Hindlimb muscle (tissue), 1 donor: ENCODE results near the gene GATD1. TPM values are rescaled to one million over a fixed set of nuclear protein-coding genes. Genes with fewer than 3 reads are reported as not detected.

Experiments used
- DNase-seq: peaks from one replicate; pipeline ENCODE4 v3.0.0-alpha.2; 2013
- polyA plus RNA-seq: library from polyadenylated mRNA; unstranded; fragments of 120-200 nt; gene quantifications from one replicate; pipeline ENCODE4 v1.2.1, GENCODE V29; 2013; ENCODE audit not compliant: insufficient read length

GATD1 gene
- polyA plus RNA-seq, 1 donor, result 57.6 TPM

DNA sequence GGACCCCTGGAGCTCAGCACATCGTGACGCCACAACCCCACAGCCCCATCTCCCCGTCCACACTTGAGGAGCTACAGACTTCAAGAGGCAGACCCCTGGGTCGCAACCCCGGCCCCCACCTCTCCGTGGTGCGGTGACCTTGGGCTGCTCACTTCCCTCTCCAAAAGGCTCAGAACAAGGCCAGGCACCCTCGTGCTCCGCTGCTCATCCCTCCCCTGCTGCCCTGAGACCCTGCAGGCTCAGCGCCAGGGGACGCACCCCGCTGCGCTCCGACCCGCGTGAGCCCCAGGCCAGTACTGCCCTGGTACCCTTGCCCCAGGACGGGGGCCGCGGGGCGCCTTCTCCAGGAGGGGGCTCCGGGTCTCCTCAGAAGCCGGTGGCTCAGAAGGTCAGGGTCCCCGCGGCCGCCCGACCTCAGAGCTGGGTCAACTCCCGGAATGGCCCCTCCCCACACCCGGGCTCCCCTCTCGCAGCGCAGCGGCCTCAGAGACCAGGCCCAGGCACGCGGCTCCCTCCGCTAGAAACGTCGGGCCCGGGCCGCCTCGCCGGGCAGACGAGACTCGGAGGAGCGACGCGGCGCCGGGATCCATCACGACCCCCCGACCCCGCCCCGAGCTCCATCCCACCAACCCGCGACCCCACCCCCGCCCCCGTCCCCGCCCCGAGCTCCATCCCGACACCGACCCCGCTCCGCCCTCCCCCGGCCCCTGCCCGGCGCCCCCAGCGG lies 563 bp downstream of the GATD1 start:
- no peak for DNase-seq

DNA sequence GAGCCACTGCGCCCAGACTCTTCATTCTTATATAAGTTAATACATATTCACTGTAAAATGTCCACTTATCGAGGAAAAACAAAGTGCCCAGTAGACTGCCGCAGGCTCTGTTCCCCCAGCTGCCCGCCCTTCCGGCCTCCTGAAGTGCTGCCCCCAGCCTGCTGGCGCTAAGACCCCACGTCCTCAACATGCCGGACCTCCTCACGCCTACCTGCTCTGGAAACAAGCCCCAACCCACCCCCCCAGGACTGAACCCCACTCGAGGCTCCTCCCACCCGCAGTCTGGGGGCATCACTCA lies 1.1 kb downstream of the GATD1 start:
- DNase-seq, result no peak

DNA sequence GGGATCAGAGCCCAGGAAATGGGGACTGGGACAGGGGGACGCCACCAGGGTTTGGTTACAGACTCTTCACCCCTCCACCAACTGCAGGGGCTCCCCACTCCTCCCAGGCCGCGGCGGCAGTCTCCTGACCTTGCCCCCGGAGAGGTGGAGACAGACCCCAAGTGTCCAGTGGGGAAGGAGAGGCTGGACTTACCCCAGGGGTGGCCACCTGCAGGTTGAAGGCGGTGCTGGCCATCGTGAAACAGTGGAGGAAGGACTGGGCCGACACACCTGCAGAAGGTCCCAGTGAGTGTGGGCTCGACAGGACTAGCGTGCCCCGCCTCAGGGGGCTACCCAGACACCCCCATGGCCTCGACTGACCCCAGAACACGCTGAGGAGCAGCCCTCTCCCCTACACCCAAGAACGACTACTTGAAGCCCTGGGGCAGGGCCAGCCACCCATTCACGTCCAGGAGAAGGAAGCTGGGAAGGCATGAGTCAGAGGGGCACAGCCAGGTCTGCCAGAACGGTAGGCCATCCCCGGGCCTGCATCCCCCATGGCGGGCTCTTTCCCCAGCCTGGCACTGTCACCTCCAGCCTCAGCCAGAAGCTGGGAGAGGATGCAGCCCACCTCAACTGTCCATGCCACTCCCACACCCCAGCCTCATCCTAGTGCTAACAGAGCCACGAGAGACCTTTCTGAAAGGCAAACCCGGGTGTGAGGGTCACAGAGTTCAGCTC lies 2.3 kb downstream of the GATD1 start:
- DNase-seq, result no peak

DNA sequence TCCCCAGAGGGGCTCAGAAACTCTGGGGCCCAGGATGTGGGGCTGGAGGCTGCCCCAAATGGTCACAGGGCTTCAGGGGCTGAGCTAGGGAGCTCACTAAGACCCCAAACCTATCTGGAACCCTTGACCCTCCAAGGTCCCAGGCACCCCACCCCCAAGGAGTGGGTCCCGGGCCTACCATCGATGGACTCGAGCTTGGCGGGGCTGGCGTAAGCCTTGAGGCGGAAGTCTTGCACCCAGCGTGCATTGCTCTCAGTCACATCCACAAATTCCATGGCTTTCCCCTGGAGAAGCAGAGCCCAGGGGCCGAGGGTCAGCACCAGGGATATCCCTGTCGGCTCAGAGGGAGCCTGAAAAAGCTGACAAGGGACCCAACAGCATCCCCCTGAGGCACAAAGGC lies 3.5 kb downstream of the GATD1 start:
- DNase-seq, result no peak

DNA sequence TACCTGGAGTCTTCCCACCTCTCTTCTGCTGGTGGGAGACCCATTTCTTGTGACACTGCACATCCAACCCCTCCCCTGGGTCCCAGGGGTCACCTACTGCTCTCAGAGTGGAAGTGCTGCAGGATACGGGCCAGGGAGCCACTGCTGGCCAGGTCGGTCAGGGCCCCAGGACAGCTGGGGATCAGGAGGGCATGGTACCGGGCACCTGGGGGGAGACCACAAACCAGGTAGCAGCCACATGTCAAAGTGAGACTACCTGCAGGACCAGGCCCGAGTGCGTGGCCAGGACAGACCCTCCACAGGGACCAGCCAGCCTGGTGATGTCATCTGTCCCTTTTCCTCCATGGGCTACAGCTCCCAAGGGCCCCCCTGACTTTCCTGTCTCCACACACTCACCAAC lies 3.9 kb downstream of the GATD1 start:
- DNase-seq, result no peak

DNA sequence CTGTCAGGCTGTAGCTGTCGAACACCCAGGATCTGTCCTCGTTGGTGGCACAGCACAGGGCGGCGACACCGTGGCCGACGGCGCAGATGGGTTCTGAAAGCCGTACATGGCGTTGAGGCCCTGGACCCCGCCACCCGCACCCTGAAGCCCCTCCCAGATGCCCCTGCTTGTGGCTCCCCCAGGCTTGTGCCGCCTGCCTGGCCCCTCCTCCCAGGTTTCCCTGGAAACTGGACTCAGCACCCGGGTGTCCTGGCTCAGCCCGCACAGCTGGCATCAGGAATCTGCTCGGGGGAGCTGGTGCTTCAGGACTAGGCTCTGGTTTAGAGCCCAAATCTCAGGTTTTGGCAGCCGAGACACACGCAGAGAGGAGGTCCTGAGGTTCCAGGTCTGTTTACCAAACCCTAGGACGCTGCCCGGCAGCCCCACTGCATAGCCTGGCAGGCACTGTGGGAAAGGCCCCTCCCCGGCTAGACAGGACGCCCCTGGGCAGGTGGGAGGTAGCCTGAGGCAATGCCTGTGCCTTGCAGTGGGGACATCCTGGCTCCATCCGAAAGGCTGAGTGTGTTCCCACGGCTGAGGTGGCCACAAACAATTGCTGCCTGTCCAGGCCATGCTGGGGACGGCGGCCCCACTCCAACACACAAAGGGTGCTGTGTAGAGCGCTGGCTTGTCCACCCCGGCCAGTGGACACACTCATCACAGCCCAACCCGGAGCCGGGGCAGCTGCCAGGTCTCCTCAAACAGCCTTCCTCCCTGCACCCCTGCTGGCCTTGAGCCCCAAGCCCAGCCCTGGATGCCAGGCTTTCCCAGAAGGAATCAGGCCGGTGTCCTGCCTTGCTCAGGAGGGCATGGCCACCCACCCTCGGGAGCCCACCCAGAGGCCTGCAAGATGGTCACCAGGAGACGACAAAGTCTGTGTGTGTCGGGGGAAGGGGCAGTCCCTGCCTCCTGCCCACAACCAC lies 4.6 kb downstream of the GATD1 start:
- no peak for DNase-seq

DNA sequence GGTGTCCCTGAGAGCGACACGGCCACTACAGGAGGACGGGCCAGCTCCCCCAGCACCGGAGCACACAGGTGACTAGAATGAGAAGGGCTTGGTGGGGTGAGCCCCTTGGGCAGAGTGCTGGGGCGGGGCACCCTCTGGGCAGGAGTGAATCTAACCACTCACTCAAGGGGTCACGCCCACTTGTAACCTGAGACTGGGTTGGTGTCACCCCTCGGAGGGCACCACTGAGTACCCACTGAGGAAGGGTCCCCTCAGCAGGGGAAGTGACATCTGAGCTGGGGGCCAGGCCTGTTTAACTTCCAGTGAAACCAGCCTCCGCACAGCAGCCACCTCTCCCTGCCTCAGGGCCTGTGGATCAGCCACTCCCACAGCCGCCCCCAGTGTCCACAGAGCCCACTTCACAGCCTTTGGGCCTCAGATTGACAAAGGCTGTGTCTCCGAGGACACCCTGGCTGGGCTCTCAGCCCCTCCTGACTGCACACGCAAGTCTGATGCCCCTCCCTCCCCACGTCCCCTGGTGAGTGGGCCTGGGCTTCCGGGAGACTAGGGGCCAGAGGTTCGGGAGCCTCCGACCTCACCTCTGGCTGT lies 5.6 kb downstream of the GATD1 start:
- DNase-seq, result no peak

DNA sequence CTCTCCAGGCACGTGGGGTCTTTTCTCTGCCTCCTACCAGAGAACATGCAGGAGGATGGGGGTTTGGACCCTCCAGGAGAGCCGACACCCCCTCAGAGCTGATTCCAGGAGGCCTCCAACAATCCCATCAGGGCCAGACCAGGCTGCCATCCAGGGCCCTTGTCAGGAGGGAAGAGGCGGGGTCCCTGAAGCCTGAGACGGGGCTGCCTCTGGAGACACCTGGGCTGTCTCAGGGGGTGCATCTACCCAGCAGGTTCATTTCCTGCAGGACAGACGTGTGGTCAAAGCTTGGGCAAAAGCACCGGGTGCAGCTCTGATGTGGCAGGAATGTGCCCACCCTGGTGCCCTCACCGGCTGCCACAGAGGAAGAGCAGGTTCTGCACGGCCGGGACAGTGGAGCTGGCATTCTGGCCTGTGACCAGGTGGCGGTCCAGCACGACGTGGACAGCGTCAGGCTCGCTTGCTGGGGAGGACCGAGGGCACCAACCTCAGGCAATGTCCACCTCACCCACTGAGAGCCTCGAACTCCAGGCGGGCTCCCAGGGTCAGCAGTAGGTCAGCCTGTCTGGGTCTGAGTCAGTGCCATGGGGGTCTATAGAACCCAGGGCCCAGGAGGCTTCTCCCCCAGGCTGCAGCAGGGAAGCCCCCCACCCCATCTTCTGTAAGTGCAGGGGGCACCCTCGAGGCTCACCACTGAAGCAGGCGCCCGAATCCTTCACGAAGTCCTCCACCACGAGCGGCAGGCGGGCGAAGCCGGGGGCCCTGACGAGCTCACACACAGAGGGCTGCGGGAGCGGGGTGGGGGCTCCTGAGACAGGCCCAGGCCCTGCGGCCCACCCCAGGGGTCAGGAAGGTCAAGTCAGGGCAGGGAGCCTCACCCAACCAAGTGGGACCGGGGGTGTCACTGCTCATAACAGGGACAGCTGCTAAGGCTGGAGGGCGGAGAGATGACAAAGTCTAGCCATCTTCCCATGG lies 6.4 kb downstream of the GATD1 start:
- DNase-seq, result no peak

DNA sequence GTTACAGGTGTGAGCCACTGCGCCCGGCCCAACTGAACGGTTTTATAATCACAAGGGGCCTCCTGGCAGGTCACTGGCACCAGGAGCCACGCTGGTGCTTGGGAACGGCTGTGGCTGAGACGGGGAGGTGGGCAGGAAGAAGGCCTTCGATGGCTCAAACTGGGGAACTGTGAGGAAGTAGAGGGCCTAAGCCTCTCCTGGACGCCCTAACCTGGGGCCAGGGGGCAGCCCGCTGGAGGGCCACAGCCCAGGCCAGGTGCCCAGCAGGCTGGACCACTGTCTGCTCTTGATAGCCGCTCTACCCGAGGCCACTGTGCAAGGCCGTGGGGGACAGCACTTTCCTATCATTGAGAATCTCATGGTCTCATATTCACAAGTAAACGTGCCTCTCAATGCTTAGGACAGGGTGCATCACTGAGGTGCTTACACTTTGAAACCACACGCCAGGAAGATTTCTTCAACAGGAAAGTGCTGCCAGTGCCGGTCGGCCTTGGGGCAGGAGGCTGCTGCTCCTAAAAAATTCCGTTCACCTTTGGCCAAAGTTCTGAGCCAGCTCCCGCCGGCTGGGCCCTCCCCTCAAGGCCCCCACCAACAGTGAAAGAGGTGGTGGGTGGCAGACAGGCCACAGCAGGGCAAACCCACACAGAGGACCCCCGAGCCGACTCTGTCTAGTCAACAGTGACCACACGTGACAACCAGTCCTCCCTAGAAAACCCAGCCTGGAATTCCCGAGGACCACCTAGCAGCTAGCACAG lies 7.2 kb downstream of the GATD1 start:
- DNase-seq, result no peak

DNA sequence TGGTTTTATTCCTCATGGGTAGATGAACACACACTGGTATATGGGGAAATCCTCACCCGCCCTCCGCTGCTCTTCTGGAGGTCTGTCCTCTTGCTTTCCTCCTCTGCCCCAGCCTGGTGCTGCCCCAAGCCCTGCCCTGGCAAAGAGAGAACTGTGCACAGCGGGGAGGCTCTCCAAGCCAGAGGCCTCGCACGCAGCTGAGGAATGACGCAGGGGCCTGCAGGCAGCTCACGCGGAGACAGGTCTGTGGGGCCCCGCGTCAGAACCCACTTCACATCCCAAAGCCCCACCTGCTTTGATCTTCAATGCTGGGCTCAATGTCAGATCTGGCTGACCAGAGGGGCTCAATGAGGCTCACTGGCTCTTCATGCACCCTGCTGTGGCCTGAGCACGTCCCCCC lies 10.0 kb downstream of the GATD1 start:
- DNase-seq, result no peak

DNA sequence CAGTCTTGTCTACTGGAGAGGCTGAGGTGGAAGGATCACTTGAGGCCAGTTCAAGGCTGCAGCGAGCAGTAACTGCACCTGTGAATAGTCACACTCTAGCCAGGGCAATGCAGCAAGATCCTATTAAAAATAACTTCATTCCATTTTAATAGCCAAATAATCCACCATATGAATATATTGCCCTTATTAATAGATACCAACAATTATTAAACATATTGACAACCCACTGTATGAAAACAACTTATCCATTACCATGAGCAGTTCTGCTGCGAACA lies 10.4 kb downstream of the GATD1 start:
- no peak for DNase-seq

DNA sequence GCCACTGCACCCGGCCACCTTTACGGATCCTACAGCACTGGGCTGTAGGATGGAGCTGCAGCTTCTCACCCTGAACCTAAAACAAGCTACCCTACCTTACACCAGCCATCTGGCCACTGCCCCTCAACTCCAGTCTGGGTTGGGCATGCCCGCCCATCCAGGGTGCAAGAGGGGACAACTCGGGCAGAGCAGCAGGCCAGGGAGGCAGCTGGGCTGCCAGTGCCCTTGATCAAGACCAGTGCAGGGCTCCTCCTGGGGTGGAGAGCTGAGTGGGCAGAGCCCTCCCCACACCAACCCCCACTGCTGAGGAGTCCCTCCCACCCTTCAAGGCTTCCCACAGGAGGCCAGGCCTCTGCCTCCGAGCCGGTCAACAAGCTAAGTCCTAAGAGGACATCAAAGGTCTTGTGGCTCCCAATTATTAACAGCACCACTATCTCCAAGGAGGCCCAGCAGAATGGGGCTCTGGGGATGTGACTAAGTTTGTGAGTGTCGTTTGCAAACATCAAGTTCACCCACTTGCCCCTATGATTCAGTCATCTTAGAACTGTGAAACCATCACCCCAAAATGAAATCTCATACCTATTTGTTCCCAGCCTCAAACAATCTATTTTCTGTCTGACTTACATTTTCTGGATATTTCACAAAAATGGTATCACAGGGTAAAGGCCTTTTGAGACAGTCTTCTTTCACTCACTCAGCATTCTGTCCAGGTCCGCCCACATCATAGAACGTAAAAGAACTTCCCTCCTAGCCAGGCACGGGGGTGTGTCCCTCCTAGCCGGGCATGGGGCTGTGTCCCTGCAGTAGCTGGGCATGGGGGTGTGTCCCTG lies 11.0 kb downstream of the GATD1 start:
- DNase-seq, result no peak

DNA sequence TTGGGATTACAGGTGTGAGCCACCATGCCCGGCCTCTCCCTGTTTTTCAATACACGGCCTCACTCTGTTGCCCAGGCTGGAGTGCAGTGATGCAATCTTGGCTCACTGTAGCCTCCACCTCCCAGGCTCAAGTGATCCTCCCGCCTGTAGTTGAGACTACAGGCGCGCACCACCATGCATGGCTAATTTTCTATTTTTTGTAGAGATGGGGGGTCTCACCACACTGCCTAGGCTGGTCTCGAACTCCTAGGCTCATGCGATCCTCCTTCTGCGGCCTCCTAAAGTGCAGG lies 11.5 kb downstream of the GATD1 start:
- DNase-seq, result no peak

DNA sequence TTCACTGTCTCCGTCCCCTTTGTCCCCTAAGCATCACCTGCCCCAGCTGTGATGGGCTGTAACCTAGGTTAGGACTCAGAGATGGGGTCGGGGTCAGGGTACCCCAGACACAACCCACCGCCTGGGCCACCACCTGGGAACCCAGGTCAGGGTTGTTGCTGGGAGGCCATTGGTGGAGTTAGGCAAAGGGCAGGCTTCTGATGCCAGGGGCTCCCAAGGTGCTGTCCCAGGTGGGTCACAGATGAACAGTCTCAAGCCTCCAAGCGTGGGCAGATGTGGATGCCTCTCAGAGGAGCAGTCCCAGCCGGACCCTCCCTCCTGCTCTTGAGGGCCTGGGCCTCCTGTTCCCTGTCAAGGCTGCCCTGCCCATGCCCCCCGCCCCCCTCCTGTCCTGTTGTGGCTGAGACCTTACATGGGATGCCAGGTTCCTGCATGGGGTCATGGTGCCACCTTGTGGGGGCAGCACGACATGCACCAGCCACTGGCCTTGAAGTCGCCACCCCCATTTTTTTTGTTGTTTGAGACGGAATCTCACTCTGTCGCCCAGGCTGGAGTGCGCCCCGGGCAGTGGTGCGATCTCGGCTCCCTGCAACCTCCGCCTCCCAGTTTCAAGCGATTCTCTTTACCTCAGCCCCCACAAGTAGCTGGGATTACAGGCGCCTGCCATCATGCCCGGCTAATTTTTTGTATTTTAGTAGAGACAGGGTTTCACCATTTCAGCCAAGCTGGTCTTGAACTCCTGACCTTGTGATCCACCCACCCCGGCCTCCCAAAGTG lies 12.1 kb downstream of the GATD1 start:
- no peak for DNase-seq

DNA sequence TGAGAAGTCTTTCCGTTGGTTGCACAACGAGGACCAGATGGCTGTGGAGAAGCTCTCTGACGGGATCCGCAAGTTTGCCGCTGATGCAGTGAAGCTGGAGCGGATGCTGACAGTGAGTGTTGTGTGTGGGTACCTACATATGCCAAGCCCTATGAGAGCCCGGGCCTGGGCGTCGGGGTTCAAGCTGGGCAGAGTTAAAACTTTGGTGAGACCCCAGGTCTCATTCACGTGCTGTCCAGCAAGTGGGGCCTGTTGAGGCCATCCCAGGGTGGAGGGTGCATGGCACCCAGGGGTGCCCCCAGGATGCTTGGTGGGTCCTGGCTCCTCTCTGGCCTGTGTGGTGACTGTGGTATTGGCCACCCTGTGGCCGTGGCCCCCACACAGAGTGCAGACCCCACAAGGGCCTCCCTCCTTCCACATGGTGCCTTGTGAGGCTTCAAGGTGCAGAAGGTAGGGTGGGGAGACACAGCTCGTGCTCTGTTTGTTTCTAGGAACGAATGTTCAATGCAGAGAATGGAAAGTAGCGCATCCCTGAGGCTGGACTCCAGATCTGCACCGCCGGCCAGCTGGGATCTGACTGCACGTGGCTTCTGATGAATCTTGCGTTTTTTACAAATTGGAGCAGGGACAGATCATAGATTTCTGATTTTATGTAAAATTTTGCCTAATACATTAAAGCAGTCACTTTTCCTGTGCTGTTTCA lies 12.8 kb downstream of the GATD1 start:
- no peak for DNase-seq

DNA sequence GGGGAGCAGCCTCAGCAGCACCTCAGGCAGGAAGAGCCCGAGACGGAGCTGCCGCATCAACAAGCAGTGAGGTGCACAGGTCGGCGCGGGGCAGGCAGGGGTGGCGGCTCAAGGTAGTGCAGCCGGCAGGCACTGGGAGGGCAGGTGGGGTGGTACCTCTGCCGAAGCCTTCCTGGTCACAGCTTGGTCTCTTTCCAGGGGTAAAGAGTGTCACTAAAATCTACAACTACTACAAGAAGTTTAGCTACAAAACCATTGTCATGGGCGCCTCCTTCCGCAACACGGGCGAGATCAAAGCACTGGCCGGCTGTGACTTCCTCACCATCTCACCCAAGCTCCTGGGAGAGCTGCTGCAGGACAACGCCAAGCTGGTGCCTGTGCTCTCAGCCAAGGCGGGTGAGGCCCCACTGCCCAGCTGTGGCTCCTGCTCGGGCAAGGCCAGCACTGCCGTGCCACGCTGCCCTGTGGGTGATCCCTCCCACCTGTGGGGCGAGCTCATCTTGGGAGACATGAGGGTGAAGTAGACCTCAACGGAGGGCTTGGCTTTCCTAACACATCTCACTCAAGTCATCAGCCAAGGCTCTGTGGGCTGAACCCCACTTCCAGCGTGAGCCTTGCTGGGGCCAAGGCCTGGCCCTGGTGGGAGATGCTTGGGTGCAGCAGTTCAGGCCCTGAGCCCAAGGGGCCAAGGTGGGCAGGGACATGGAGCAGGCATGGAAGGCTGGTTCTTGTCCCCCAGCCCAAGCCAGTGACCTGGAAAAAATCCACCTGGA lies 13.6 kb downstream of the GATD1 start:
- no peak for DNase-seq

DNA sequence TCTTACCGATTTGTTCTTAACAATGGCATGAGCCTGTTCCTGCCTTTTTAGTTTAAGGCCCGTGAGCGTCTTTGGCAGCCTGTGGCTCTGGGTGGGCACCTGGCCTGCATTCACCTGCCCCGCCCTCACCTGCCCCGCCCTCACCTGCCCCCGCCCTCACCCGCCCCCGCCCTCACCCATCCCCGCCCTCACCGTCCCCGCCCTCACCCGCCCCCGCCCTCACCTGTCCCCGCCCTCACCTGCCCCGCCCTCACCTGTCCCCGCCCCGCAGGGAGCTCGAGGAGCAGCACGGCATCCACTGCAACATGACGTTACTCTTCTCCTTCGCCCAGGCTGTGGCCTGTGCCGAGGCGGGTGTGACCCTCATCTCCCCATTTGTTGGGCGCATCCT lies 14.2 kb downstream of the GATD1 start:
- no peak for DNase-seq

DNA sequence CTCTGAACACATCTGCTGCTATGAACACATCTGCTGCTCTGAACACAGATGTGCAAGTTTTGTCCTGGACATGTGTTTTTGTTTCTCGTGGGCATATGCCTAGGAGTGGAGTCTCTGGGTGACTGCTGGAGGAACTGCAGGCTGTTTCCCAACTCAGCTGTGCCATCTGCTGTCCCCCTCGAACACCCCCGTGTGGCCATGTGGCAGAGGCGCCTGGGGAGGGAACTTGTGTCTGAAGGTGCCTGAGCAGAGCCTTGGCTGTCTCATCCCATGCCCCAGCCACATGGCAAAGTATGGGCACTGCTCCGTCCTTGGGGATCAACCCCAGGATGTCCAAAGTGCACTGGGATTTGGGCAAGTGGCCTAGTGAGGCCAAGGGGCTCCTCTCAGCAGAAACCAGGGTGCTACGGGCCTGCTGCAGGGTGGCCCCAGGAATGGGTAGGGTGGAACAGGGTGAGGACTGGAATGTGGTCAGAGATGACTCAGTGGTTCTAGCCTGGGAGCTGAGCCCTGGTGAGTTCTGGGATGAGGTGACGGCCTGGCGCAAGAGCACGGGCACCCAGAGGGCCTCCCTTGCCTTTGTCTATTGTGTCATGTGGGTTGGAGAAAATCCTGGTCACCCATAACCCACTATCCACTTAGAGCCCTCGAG lies 14.7 kb downstream of the GATD1 start:
- no peak for DNase-seq
